HEK293 (cell line): Measurements from ENCODE around the gene HSD17B1.

Experiments used
- ATF2 ChIP-seq: fragments of 450-650 bp; formaldehyde crosslinking; IDR thresholded peaks from 2 replicates; pipeline ENCODE4 v1.5.1; 2016; ENCODE audit warnings: missing biosample characterization, missing genetic modification characterization, low read depth
- IKZF3 ChIP-seq: fragments of 450-650 bp; IDR thresholded peaks from 2 replicates; pipeline ENCODE4 v1.5.0; 2018; ENCODE audit warnings: missing biosample characterization, mild to moderate bottlenecking, missing genetic modification characterization, moderate library complexity
- KLF17 ChIP-seq: fragments of 450-650 bp; formaldehyde crosslinking; IDR thresholded peaks from 2 replicates; pipeline ENCODE4 v1.5.1; 2016; ENCODE audit warnings: missing biosample characterization, missing genetic modification characterization
- PATZ1 ChIP-seq: fragments of 450-650 bp; formaldehyde crosslinking; IDR thresholded peaks from 2 replicates; pipeline ENCODE4 v1.5.1; 2016; ENCODE audit warnings: missing biosample characterization, missing genetic modification characterization
- PBX3 ChIP-seq: sonication (generic); formaldehyde crosslinking; IDR thresholded peaks from 2 replicates; pipeline ENCODE4 v1.8.1; 2022; ENCODE audit warnings: mild to moderate bottlenecking, moderate library complexity, missing genetic modification reagents
- REST ChIP-seq: fragments of 450-650 bp; formaldehyde crosslinking; IDR thresholded peaks from 2 replicates; pipeline ENCODE4 v1.5.1; 2016; ENCODE audit warnings: missing biosample characterization, missing genetic modification characterization
- ZBTB10 ChIP-seq: fragments of 450-650 bp; formaldehyde crosslinking; IDR thresholded peaks from 2 replicates; pipeline ENCODE4 v1.5.1; 2016; ENCODE audit warnings: missing biosample characterization, missing genetic modification characterization
- ZBTB26 ChIP-seq: fragments of 450-650 bp; formaldehyde crosslinking; optimal IDR thresholded peaks from 2 replicates; pipeline ENCODE3; 2016; ENCODE audit warnings: missing biosample characterization, mild to moderate bottlenecking, missing genetic modification characterization
- ZBTB44 ChIP-seq: fragments of 450-650 bp; IDR thresholded peaks from 2 replicates; pipeline ENCODE4 v1.5.1; 2018; ENCODE audit warnings: missing biosample characterization, mild to moderate bottlenecking, missing genetic modification characterization
- ZNF202 ChIP-seq: fragments of 450-650 bp; formaldehyde crosslinking; IDR thresholded peaks from 2 replicates; pipeline ENCODE4 v1.5.1; 2016; ENCODE audit warnings: missing biosample characterization, missing genetic modification characterization, borderline replicate concordance
- ZNF26 ChIP-seq: fragments of 450-650 bp; formaldehyde crosslinking; IDR thresholded peaks from 2 replicates; pipeline ENCODE4 v1.5.1; 2016; ENCODE audit warnings: missing biosample characterization, missing genetic modification characterization
- ZNF341 ChIP-seq: fragments of 450-650 bp; formaldehyde crosslinking; IDR thresholded peaks from 2 replicates; pipeline ENCODE4; 2016; ENCODE audit warnings: low read depth, missing biosample characterization, missing genetic modification characterization
- ZNF366 ChIP-seq: fragments of 450-650 bp; formaldehyde crosslinking; conservative IDR thresholded peaks from 2 replicates; pipeline ENCODE4 v1.5.1; 2016; ENCODE audit warnings: missing biosample characterization, missing genetic modification characterization
- ZNF391 ChIP-seq: fragments of 450-650 bp; formaldehyde crosslinking; IDR thresholded peaks from 2 replicates; pipeline ENCODE4 v1.5.1; 2016; ENCODE audit warnings: low read depth, missing biosample characterization, missing genetic modification characterization, borderline replicate concordance
- ZNF423 ChIP-seq: fragments of 450-650 bp; formaldehyde crosslinking; IDR thresholded peaks from 2 replicates; pipeline ENCODE4 v1.5.1; 2016; ENCODE audit warnings: missing biosample characterization, missing genetic modification characterization
- ZNF624 ChIP-seq: fragments of 450-650 bp; formaldehyde crosslinking; IDR thresholded peaks from 2 replicates; pipeline ENCODE4 v1.5.1; 2017; ENCODE audit warnings: missing biosample characterization, missing genetic modification characterization
- ZNF664 ChIP-seq: fragments of 450-650 bp; formaldehyde crosslinking; IDR thresholded peaks from 2 replicates; pipeline ENCODE4 v1.5.1; 2016; ENCODE audit warnings: missing biosample characterization, missing genetic modification characterization
- ZNF768 ChIP-seq: fragments of 450-650 bp; formaldehyde crosslinking; IDR thresholded peaks from 2 replicates; pipeline ENCODE4 v1.5.1; 2018; ENCODE audit warnings: missing biosample characterization, mild to moderate bottlenecking, missing genetic modification characterization
- ZNF843 ChIP-seq: fragments of 450-650 bp; formaldehyde crosslinking; IDR thresholded peaks from 2 replicates; pipeline ENCODE4 v1.5.1; 2016; ENCODE audit warnings: missing biosample characterization, missing genetic modification characterization

HSD17B1 gene

GRCh38 chr17:42554250-42555121, 1.8 kb downstream of the HSD17B1 start (continued):
- peak; percentile 92 for TF ChIP-seq PATZ1
- peak; percentile 97 for TF ChIP-seq ZBTB26 (tag by site-specific recombination)
- peak; percentile 93 for TF ChIP-seq ATF2
- no peak for TF ChIP-seq ZNF768 (tag by site-specific recombination)
- TF ChIP-seq ZNF843, result peak; percentile 53; the same call in 1 of the 2 replicates
- 0 out of 2 replicates have a peak, but pooled peaks have one; percentile 23 for TF ChIP-seq ZBTB10
- no peak for TF ChIP-seq ZNF624 (tag by site-specific recombination)
- no peak for TF ChIP-seq ZNF26 (tag by site-specific recombination)
- TF ChIP-seq ZNF366, result no peak
- TF ChIP-seq REST (tag by site-specific recombination), result peak; percentile 61; the same call in 1 of the 2 replicates
- peak; percentile 76 for TF ChIP-seq KLF17 (tag by site-specific recombination)
- no peak for TF ChIP-seq ZNF391 (tag by site-specific recombination)
- no peak for TF ChIP-seq ZNF664 (tag by site-specific recombination)
- peak; percentile 61; the same call in 1 of the 2 replicates for TF ChIP-seq ZBTB44 (tag by site-specific recombination)
- TF ChIP-seq PBX3 (CRISPR knock-in tag), result peak; percentile 96
- TF ChIP-seq ZNF202 (tag by site-specific recombination), result no peak
- TF ChIP-seq ZNF423 (tag by site-specific recombination), result peak; percentile 73
- TF ChIP-seq ZNF341, result peak; percentile 81
- peak; percentile 71; the same call in 1 of the 2 replicates for TF ChIP-seq IKZF3 (tag by site-specific recombination)
